DOHH2 (cell line): ENCODE results near the gene PDE11A.

Experiments
- H3F3A ChIP-seq: fragments of 200-600 bp; sonication (generic), shearing (Covaris generic); 2 replicates; pipeline ENCODE4 v1.6.0; 2016; ENCODE audit warnings: antibody characterized with exemption, mild to moderate bottlenecking; ENCODE audit not compliant: control insufficient read depth, insufficient read depth
- H3K27ac ChIP-seq: fragments of 200-600 bp; sonication (generic); 2 replicates; pipeline ENCODE4 v1.5.1; 2014; ENCODE audit warnings: low read depth, mild to moderate bottlenecking, low read length, moderate library complexity
- H3K27me3 ChIP-seq: fragments of 200-600 bp; sonication (generic); 2 replicates; pipeline ENCODE4 v1.6.1; 2014; ENCODE audit warnings: mild to moderate bottlenecking, low read length, mixed read lengths; ENCODE audit not compliant: control insufficient read depth
- H3K36me3 ChIP-seq: fragments of 200-600 bp; sonication (generic); 2 replicates; pipeline ENCODE4 v1.6.1; 2014; ENCODE audit warnings: mild to moderate bottlenecking, low read length, moderate library complexity, mixed read lengths; ENCODE audit not compliant: control insufficient read depth
- H3K4me1 ChIP-seq: fragments of 200-600 bp; sonication (generic); 2 replicates; pipeline ENCODE4 v1.6.1; 2014; ENCODE audit warnings: mild to moderate bottlenecking, low read length, mixed read lengths; ENCODE audit not compliant: control insufficient read depth
- H3K4me2 ChIP-seq: fragments of 200-600 bp; sonication (generic); 2 replicates; pipeline ENCODE4 v1.6.0; 2014; ENCODE audit warnings: mild to moderate bottlenecking, low read length, moderate library complexity
- H3K4me3 ChIP-seq: fragments of 200-600 bp; sonication (generic); 2 replicates; pipeline ENCODE4 v1.5.1; 2014; ENCODE audit warnings: mild to moderate bottlenecking, low read length, mixed read lengths
- H3K79me2 ChIP-seq: fragments of 200-600 bp; sonication (generic); 2 replicates; pipeline ENCODE4 v1.6.1; 2014; ENCODE audit warnings: mild to moderate bottlenecking, low read length, mixed read lengths; ENCODE audit not compliant: control insufficient read depth
- H3K9me2 ChIP-seq: fragments of 200-600 bp; sonication (generic); replicated peaks from 2 replicates; pipeline ENCODE4 v1.6.1; 2014; ENCODE audit warnings: mild to moderate bottlenecking, low read length, mixed read lengths; ENCODE audit not compliant: control insufficient read depth
- H3K9me3 ChIP-seq: fragments of 200-600 bp; sonication (generic); 2 replicates; pipeline ENCODE4 v1.6.1; 2014; ENCODE audit warnings: antibody characterized with exemption, low read length, mixed read lengths; ENCODE audit not compliant: control insufficient read depth, insufficient read depth
- H4K20me1 ChIP-seq: fragments of 200-600 bp; sonication (generic); 2 replicates; pipeline ENCODE4 v1.6.0; 2014; ENCODE audit warnings: low read depth, mild to moderate bottlenecking, antibody characterized with exemption, low read length, moderate library complexity; ENCODE audit not compliant: control insufficient read depth, insufficient read depth
- EZH2phosphoT487 ChIP-seq: fragments of 200-600 bp; sonication (generic); IDR thresholded peaks from 2 replicates; pipeline ENCODE4 v1.6.1; 2017; ENCODE audit warnings: borderline replicate concordance, mild to moderate bottlenecking, antibody characterized with exemption, low read length, moderate library complexity, mixed read lengths
- TF ChIP-seq, protein P1 (sequence below): fragments of 200-600 bp; sonication (generic); IDR thresholded peaks from one replicate; pipeline ENCODE4 v1.5.1; 2014; ENCODE audit warnings: antibody characterized with exemption, mild to moderate bottlenecking, low read depth, low read length; ENCODE audit not compliant: poor library complexity, severe bottlenecking

Gene PDE11A

DNA sequence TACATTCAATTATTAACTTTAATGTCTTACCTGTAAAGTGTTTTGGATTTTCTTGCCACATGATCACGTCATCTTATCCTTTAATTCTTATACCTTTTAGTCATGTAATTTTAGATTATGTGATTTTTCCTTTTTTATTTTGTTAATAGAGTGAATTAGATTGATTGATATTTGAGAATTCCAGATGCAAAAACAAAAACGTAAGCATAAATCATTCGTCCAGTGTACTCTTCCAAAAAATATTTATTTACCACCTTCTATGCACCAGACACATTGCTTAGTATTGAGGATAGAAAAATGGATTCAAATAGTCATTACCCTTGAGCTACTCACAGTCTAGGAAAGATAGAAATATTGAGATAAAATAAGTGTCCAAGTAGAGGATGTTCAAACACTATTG is 249.6 kb downstream of the PDE11A start:
- H3K4me2 ChIP-seq = no peak overlapping the region
- no peaks in the 10 kb centered on the region for H3K9me2 ChIP-seq
- TF ChIP-seq, protein P1, sequence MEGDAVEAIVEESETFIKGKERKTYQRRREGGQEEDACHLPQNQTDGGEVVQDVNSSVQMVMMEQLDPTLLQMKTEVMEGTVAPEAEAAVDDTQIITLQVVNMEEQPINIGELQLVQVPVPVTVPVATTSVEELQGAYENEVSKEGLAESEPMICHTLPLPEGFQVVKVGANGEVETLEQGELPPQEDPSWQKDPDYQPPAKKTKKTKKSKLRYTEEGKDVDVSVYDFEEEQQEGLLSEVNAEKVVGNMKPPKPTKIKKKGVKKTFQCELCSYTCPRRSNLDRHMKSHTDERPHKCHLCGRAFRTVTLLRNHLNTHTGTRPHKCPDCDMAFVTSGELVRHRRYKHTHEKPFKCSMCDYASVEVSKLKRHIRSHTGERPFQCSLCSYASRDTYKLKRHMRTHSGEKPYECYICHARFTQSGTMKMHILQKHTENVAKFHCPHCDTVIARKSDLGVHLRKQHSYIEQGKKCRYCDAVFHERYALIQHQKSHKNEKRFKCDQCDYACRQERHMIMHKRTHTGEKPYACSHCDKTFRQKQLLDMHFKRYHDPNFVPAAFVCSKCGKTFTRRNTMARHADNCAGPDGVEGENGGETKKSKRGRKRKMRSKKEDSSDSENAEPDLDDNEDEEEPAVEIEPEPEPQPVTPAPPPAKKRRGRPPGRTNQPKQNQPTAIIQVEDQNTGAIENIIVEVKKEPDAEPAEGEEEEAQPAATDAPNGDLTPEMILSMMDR = no peak
- TF ChIP-seq EZH2phosphoT487 = no peak
- H3K27ac ChIP-seq = no peak overlapping the region
- H3K4me1 ChIP-seq = no peaks in the 10 kb centered on the region
- H3F3A ChIP-seq = no peaks in the 10 kb centered on the region
- no peak overlapping the region for H3K4me3 ChIP-seq
- no peaks in the 10 kb centered on the region for H3K79me2 ChIP-seq
- no peaks in the 10 kb centered on the region for H4K20me1 ChIP-seq
- no peaks in the 10 kb centered on the region for H3K27me3 ChIP-seq
- H3K9me3 ChIP-seq = no peaks in the 10 kb centered on the region
- no peaks in the 10 kb centered on the region for H3K36me3 ChIP-seq

DNA sequence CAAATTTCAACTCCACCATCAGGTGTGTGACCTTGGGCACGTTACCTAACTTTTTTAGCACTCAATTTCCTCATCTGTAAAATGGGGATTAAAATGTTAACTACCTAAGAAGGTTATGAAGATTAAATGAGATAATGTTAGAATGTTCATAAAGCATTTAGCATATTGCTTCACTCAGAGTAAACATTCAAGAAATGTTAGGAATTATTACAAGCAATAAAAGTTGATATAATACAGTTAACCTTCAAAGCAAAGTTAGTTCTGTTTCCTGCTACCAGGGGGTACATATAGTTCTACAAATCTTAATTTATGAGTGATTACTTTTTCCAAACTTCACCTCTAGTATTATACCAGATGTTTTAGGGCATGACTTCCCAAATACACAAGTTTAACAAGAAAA is 254.2 kb downstream of the PDE11A start:
- H3K4me3 ChIP-seq = no peak overlapping the region
- no peaks in the 10 kb centered on the region for H3K27me3 ChIP-seq
- no peaks in the 10 kb centered on the region for H3K9me3 ChIP-seq
- no peaks in the 10 kb centered on the region for H3K9me2 ChIP-seq
- TF ChIP-seq, protein P1 = no peak
- no peak for TF ChIP-seq EZH2phosphoT487
- no peaks in the 10 kb centered on the region for H3K4me1 ChIP-seq
- no peak overlapping the region for H3K4me2 ChIP-seq
- no peak overlapping the region for H3K27ac ChIP-seq
- H3K36me3 ChIP-seq = no peaks in the 10 kb centered on the region
- H4K20me1 ChIP-seq = no peaks in the 10 kb centered on the region
- no peaks in the 10 kb centered on the region for H3F3A ChIP-seq
- no peaks in the 10 kb centered on the region for H3K79me2 ChIP-seq

DNA sequence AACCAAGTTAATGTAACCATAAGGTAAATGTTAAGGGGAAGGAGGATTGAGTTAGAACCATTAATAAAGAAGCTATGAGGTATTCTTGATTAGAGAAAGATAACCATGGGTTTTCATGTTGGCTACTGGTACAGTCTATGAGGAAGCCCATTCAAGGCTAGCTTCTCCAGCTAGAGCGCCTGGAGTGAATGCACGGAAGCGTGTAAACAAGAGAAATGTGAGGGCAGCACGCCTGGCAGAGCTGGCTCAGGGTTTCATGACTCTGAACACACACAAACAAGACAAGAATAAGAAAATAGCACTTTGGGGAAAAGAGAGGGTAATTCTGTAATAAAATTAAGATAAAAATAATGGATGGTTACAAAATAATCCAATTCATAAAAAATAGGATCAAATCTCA is 255.3 kb downstream of the PDE11A start:
- H3K4me3 ChIP-seq = no peak overlapping the region
- no peaks in the 10 kb centered on the region for H3K9me3 ChIP-seq
- TF ChIP-seq, protein P1 = no peak
- no peak for TF ChIP-seq EZH2phosphoT487
- no peaks in the 10 kb centered on the region for H4K20me1 ChIP-seq
- H3K36me3 ChIP-seq = no peaks in the 10 kb centered on the region
- no peaks in the 10 kb centered on the region for H3F3A ChIP-seq
- no peak overlapping the region for H3K27ac ChIP-seq
- no peaks in the 10 kb centered on the region for H3K4me1 ChIP-seq
- no peaks in the 10 kb centered on the region for H3K9me2 ChIP-seq
- H3K4me2 ChIP-seq = no peak overlapping the region
- no peaks in the 10 kb centered on the region for H3K27me3 ChIP-seq
- no peaks in the 10 kb centered on the region for H3K79me2 ChIP-seq

DNA sequence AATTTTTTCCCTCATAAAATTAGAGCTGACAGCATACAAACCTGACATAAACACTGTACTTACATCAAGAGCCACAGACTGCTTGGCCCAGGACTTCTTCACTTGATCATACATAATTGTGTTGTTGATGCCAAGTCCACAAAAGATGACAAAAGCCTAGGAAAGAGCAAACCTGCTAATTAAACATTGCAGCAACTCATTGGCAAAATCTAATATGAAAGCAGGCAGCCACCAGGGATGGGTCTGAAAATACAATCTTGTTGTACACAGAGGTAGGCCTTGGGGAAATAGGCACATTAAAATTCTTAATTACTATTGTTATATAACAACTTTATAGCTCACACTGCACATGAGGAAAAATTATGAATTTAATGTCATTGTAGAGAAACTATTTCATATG is 255.8 kb downstream of the PDE11A start:
- no peaks in the 10 kb centered on the region for H4K20me1 ChIP-seq

More for the DNA sequence above, 255.8 kb downstream of the PDE11A start:
- Histone ChIP-seq H3F3A (no peaks in the 10 kb centered on the region), H3K4me1 (no peaks in the 10 kb centered on the region), H3K4me3 (no peak overlapping the region), H3K27me3 (no peaks in the 10 kb centered on the region), H3K27ac (no peak overlapping the region), H3K9me3 (no peaks in the 10 kb centered on the region), H3K79me2 (no peaks in the 10 kb centered on the region), H3K36me3 (no peaks in the 10 kb centered on the region), H3K4me2 (no peak overlapping the region), H3K9me2 (no peaks in the 10 kb centered on the region)
- no peak for TF ChIP-seq EZH2phosphoT487
- TF ChIP-seq, protein P1 = no peak
